ENCODE results near the gene GPR146. TPM values are rescaled to one million over a fixed set of nuclear protein-coding genes. Genes with fewer than 3 reads are reported as not detected.
A peak's percentile ranks its signal among the peaks of the same experiment; 100 is the strongest.

The GPR146 gene
- total and polyA plus RNA-seq, 2 of the 13 experiments (the other 11 are each of a cell fraction or from before 2014, with no cell fraction given): 2.0 to 15.9 TPM

DNA sequence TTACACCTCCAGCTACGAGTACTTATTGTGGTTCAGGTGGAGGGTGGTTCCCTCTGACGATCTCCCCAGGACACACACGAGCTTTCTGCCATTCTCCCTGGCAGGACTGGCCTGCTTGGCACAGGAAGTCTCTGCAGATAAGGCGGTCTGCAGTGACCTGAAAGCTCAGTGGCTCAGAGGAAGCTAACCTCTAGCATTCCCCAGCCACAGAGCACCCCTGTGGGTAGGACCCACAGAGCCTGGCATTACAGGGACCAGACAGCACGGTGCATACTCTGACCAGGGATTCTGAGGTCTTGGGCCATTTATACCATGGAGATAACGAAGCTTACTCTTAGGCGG is 1.9 kb upstream of the GPR146 start:
- intact Hi-C loops (cut with micrococcal nuclease; ENCODE audit: unreplicated experiment) (no loop called here), in situ Hi-C loops (cut with HindIII; ENCODE audit: extremely low pct_ligation_motif_present, low pct_unique_long_range_greater_than_20kb) (no loop called here)
- H3K9ac ChIP-seq (ENCODE audit: insufficient read depth, low read depth, low read length): no peak overlapping the region
- DNase-seq (ENCODE audit: low spot score): no peak
- WGBS (ENCODE audit: low lambda C conversion rate): 100% methylated on average over 1 of the region's 7 CpGs
- CTCF ChIA-PET (ENCODE audit: low intra/inter-chr PET ratio, low total read pairs): no interaction called here
- H2AFZ ChIP-seq (ENCODE audit: low read length): no peak overlapping the region
- H4K20me1 ChIP-seq (ENCODE audit: insufficient read depth, low read length): no peaks in the 10 kb centered on the region
- POLR2A ChIA-PET: no interaction called here
- H3K27me3 ChIP-seq (ENCODE audit: control insufficient read depth in 1 of 2, insufficient read depth in 2 of 2, low read length in 2 of 2): no peaks in the 10 kb centered on the region; a peak in 2 of 5 replicates
- peaks cover 20% of the 10 kb centered on the region for H3K79me2 ChIP-seq (ENCODE audit: insufficient read depth, low read length)
- no peak for TF ChIP-seq GTF2F1 (IDR thresholded peaks at IDR 0.05; ENCODE audit: low read length)
- TF ChIP-seq ZNF616 (CRISPR knock-in tag; IDR thresholded peaks at IDR 0.05; ENCODE audit: low read depth): no peak
- TF ChIP-seq, protein P1, sequence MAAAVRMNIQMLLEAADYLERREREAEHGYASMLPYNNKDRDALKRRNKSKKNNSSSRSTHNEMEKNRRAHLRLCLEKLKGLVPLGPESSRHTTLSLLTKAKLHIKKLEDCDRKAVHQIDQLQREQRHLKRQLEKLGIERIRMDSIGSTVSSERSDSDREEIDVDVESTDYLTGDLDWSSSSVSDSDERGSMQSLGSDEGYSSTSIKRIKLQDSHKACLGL (CRISPR knock-in tag; IDR thresholded peaks at IDR 0.05): no peak
- TF ChIP-seq, protein P2, sequence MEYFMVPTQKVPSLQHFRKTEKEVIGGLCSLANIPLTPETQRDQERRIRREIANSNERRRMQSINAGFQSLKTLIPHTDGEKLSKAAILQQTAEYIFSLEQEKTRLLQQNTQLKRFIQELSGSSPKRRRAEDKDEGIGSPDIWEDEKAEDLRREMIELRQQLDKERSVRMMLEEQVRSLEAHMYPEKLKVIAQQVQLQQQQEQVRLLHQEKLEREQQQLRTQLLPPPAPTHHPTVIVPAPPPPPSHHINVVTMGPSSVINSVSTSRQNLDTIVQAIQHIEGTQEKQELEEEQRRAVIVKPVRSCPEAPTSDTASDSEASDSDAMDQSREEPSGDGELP (IDR thresholded peaks at IDR 0.05; ENCODE audit: borderline replicate concordance, low read depth): no peak
- peaks cover 62% of the 10 kb centered on the region for H3K4me1 ChIP-seq (ENCODE audit: insufficient read depth, low read length)
- FAIRE-seq: no peak
- no peaks in the 10 kb centered on the region for H3K9me3 ChIP-seq (ENCODE audit: low read length)
- ATAC-seq: no peak
- no TSS peak for BruUV-seq (replicated peaks)
- peaks cover 0 to 1% of the 10 kb centered on the region in 2 experiments; a peak in 1 of 5 replicates for H3K36me3 ChIP-seq (replicated peaks in 1 of 2; ENCODE audit: control insufficient read depth in 1 of 2, insufficient read depth in 2 of 2, low read length in 2 of 2)
- peak overlapping the region; percentile 17 for H3K27ac ChIP-seq (ENCODE audit: extremely low read length, insufficient read depth, low read length)
- no peak overlapping the region for H3K4me2 ChIP-seq (ENCODE audit: low read depth, low read length)
- H3K4me3 ChIP-seq (replicated peaks in 1 of 3; ENCODE audit: insufficient read depth in 1 of 3, low read depth in 2 of 3, low read length in 3 of 3): no peak overlapping the region

DNA sequence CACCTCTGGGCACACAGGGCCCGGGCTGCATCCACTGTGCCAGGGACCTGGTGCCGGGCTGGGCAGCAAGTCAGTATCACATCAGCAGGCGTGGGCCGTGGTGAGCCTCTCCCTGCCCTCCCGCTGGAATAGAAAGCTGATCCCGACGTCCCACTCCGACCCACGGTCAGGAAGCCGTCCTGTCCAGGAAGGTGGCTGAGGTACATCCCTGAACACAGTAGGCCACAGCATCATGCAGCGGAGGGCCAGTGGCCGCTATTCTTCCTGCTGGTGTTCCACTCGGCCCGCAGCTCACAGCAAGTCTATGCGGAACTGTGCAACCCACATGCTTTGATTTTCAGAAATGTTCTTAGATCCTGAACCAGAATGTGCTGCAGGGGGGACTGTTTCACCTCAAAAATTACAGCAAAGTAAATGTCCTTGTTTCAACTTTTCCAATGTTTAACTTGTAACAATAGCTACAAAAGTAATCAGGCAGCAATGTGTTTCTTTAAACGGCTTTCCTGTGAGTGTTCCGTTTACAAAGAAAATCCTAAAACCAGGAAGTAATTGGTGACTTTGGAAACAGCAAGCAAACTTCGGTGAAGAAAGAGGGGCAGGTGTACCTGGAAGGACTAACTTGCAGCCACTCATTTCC is 676 bp upstream of the GPR146 start:
- no peaks in the 10 kb centered on the region for H3K9me3 ChIP-seq (ENCODE audit: low read length)
- WGBS (ENCODE audit: low lambda C conversion rate): 40% methylated on average over 9 of the region's 18 CpGs
- intact Hi-C loops (cut with micrococcal nuclease; ENCODE audit: unreplicated experiment): no loop called here
- TF ChIP-seq KLF11 (CRISPR knock-in tag; IDR thresholded peaks at IDR 0.05) (no peak), ZNF850 (CRISPR knock-in tag; conservative IDR thresholded peaks at IDR 0.05) (no peak), MBD4 (IDR thresholded peaks at IDR 0.05; ENCODE audit: borderline replicate concordance, low read length) (no peak), NR2C2 (CRISPR knock-in tag; IDR thresholded peaks at IDR 0.05; ENCODE audit: borderline replicate concordance) (no peak), ZNF703 (CRISPR knock-in tag; IDR thresholded peaks at IDR 0.05; ENCODE audit: borderline replicate concordance) (no peak), ZFYVE20 (CRISPR knock-in tag; IDR thresholded peaks at IDR 0.05; ENCODE audit: borderline replicate concordance, low read depth) (no peak), POGZ (CRISPR knock-in tag; IDR thresholded peaks at IDR 0.05) (0 out of 2 replicates have a peak, but pooled peaks have one; percentile 32), PHF21A (CRISPR knock-in tag; IDR thresholded peaks at IDR 0.05) (peak; percentile 13; the same call in 1 of the 2 replicates), ZBTB7B (CRISPR knock-in tag; IDR thresholded peaks at IDR 0.05) (no peak), ZSCAN21 (CRISPR knock-in tag; IDR thresholded peaks at IDR 0.05; ENCODE audit: borderline replicate concordance) (no peak; the same call in 1 of the 2 replicates), ARID2 (CRISPR knock-in tag; IDR thresholded peaks at IDR 0.05; ENCODE audit: borderline replicate concordance) (0 out of 2 replicates have a peak, but pooled peaks have one; percentile 77)

More for the DNA sequence above, 676 bp upstream of the GPR146 start:
- DNase-seq (ENCODE audit: low spot score) (peak; percentile 23), FAIRE-seq (no peak), ATAC-seq (no peak)
- H2AFZ ChIP-seq (ENCODE audit: low read length): peak overlapping the region; percentile 48
- H4K20me1 ChIP-seq (ENCODE audit: insufficient read depth, low read length): no peaks in the 10 kb centered on the region
- in situ Hi-C loops (cut with HindIII; ENCODE audit: extremely low pct_ligation_motif_present, low pct_unique_long_range_greater_than_20kb): no loop called here
- peak overlapping the region; percentile 94 for H3K27ac ChIP-seq (ENCODE audit: extremely low read length, insufficient read depth, low read length)
- ChIA-PET POLR2A (interaction anchor here (1.4 to 2.9 kb wide), 4 partner anchors 14 to 113 kb away, joined by 9 to 17 read pairs (median 12); no protein-coding TSS in a partner anchor), CTCF (ENCODE audit: low intra/inter-chr PET ratio, low total read pairs) (interaction anchor here (0.9 kb wide), 1 partner anchor 61 kb away, joined by 3 read pairs; the partner anchor contains the start of gene CYP2W1)
- peaks cover 26% of the 10 kb centered on the region for H3K79me2 ChIP-seq (ENCODE audit: insufficient read depth, low read length)
- peaks cover 74% of the 10 kb centered on the region for H3K4me1 ChIP-seq (ENCODE audit: insufficient read depth, low read length)
- H3K36me3 ChIP-seq (replicated peaks in 1 of 2; ENCODE audit: control insufficient read depth in 1 of 2, insufficient read depth in 2 of 2, low read length in 2 of 2): peaks cover 0 to 1% of the 10 kb centered on the region in 2 experiments; a peak in 1 of 5 replicates
- BruUV-seq (replicated peaks): TSS peak; percentile 83
- no peaks in the 10 kb centered on the region; a peak in 2 of 5 replicates for H3K27me3 ChIP-seq (ENCODE audit: control insufficient read depth in 1 of 2, insufficient read depth in 2 of 2, low read length in 2 of 2)
- H3K4me2 ChIP-seq (ENCODE audit: low read depth, low read length): peak overlapping the region; percentile 89
- peak overlapping the region; percentile 82 for H3K9ac ChIP-seq (ENCODE audit: insufficient read depth, low read depth, low read length)
- H3K4me3 ChIP-seq (replicated peaks in 1 of 3; ENCODE audit: insufficient read depth in 1 of 3, low read depth in 2 of 3, low read length in 3 of 3): peak overlapping the region; percentile 38 to 60 (median 58)

Measured in HepG2 (cell line).